ENCODE measurements around the gene FOS. TPM values are rescaled to one million over a fixed set of nuclear protein-coding genes. Genes with fewer than 3 reads are reported as not detected.

Gene FOS
- total and polyA plus RNA-seq, 2 of the 8 experiments (the other 6 are each of a cell fraction or from before 2014, with no cell fraction given) = 50.2 to 51.8 TPM

DNA sequence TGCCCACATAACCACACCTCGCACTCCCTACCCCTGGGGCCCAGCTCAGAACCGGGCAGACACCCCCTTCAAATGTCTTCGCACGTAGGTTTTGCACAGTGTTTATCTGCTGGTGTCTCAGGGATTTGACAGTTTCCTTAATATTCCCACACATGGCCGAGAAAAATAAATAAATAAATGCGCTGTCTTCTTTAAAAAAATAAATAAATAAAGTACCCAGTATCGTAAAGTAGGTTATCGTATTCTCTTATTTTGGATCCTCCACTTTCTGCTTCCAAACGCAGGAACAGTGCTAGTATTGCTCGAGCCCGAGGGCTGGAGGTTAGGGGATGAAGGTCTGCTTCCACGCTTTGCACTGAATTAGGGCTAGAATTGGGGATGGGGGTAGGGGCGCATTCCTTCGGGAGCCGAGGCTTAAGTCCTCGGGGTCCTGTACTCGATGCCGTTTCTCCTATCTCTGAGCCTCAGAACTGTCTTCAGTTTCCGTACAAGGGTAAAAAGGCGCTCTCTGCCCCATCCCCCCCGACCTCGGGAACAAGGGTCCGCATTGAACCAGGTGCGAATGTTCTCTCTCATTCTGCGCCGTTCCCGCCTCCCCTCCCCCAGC, 710 bp upstream of the FOS start:
- Histone ChIP-seq H3K36me3 (ENCODE audit: control insufficient read depth in 2 of 4, insufficient read depth in 4 of 4, low read length in 3 of 4) (peaks cover 9 to 14% (median 10%) of the 10 kb centered on the region in 4 experiments; a peak in 7 of 8 replicates), H2BK120ac (replicated peaks; ENCODE audit: low read depth, low read length) (no peak overlapping the region), H3K4me3 (ENCODE audit: extremely low read depth in 1 of 4, insufficient read depth in 2 of 4, low read depth in 3 of 4, low read length in 4 of 4) (peak overlapping the region; percentile 49 to 78 (median 64)), H3K14ac (ENCODE audit: insufficient read length) (no peak overlapping the region), H3K27me3 (replicated peaks in 1 of 4; ENCODE audit: control insufficient read depth in 3 of 4, extremely low read depth in 1 of 4, insufficient read depth in 3 of 4, low read length in 3 of 4) (peaks cover 0 to 26% (median 10%) of the 10 kb centered on the region in 4 experiments; a peak in 5 of 7 replicates), H4K5ac (ENCODE audit: insufficient read length, low read depth, low read length) (no peak overlapping the region), H3K4me2 (ENCODE audit: insufficient read depth in 1 of 2, low read depth in 2 of 2, low read length in 2 of 2) (peak overlapping the region; percentile 92), H3K23me2 (ENCODE audit: low read depth, low read length) (peaks cover 24% of the 10 kb centered on the region; the same call in 1 of the 2 replicates), H3K23ac (ENCODE audit: insufficient read length) (no peak overlapping the region), H2BK5ac (ENCODE audit: low read depth, low read length) (peak overlapping the region; percentile 98), H3K4ac (replicated peaks; ENCODE audit: insufficient read length, low read depth, low read length) (no peak overlapping the region), H4K8ac (ENCODE audit: extremely low read depth, insufficient read depth, low read length) (peak overlapping the region; percentile 92; the same call in 1 of the 2 replicates), H3K79me2 (ENCODE audit: control insufficient read depth in 1 of 2, insufficient read depth in 2 of 2, low read length in 2 of 2) (peaks cover 0 to 12% of the 10 kb centered on the region in 2 experiments; a peak in 2 of 4 replicates), H2AFZ (ENCODE audit: low read length) (peak overlapping the region; percentile 78; the same call in 1 of the 2 replicates), H3K9ac (replicated peaks in 1 of 4; ENCODE audit: extremely low read depth in 1 of 4, low read depth in 3 of 4, low read length in 3 of 4) (peak overlapping the region; percentile 64 to 86 (median 81)), H2BK20ac (ENCODE audit: low read length) (peak overlapping the region; percentile 61; the same call in 1 of the 2 replicates), H3K18ac (ENCODE audit: extremely low read depth, low read length) (peak overlapping the region; percentile 38; the same call in 1 of the 2 replicates), H3K79me1 (ENCODE audit: low read depth, low read length) (no peaks in the 10 kb centered on the region), H2AK5ac (ENCODE audit: low read depth, low read length) (peak overlapping the region; percentile 68; the same call in 1 of the 2 replicates), H3K4me1 (replicated peaks in 1 of 4; ENCODE audit: control insufficient read depth in 3 of 4, insufficient read depth in 4 of 4, low read length in 3 of 4) (peaks cover 4 to 11% (median 10%) of the 10 kb centered on the region in 4 experiments), H2BK12ac (ENCODE audit: low read depth, low read length) (peak overlapping the region; percentile 100), H3K56ac (replicated peaks; ENCODE audit: insufficient read length, low read depth, low read length) (no peak overlapping the region), H3K27ac (ENCODE audit: low read depth, low read length) (peak overlapping the region; percentile 82), H4K91ac (replicated peaks; ENCODE audit: insufficient read length, low read length) (no peak overlapping the region), H3K9me3 (ENCODE audit: insufficient read depth in 2 of 2, low read depth in 1 of 2, low read length in 1 of 2) (no peaks in the 10 kb centered on the region), H4K20me1 (replicated peaks in 1 of 2; ENCODE audit: control insufficient read depth in 1 of 2, insufficient read depth in 2 of 2, low read length in 2 of 2) (peaks cover 4 to 7% of the 10 kb centered on the region in 2 experiments), H2BK15ac (ENCODE audit: low read length) (peak overlapping the region; percentile 72; the same call in 1 of the 2 replicates)
- FAIRE-seq (no peak), DNase-seq (ENCODE audit: low read depth in 1 of 2, low spot score in 2 of 2) (no peak)
- ChIA-PET POLR2A (ENCODE audit: partially characterized antibody) (interaction anchor here (0.7 to 14.8 kb wide), 32 partner anchors 9 to 392 kb away, joined by 3 to 351 read pairs (median 5); partner anchors contain the start of genes NEK9 and ZC2HC1C), CTCF (ENCODE audit: partially characterized antibody) (interaction anchor here (1.5 to 2.0 kb wide), 3 partner anchors 17 to 20 kb away, joined by 3 to 10 read pairs (median 7); no protein-coding TSS in a partner anchor)
- WGBS, 2 experiments (ENCODE audit: extremely low coverage in 1 of 2, insufficient coverage in 1 of 2, insufficient read length in 1 of 2, insufficient replicate concordance in 2 of 2, low coverage in 1 of 2, low lambda C conversion rate in 2 of 2, missing lambda C conversion rate in 1 of 2) = 3% methylated on average over 22 of the region's 27 CpGs; no CpG with 5 or more reads in 1 of the 2 experiments
- TF ChIP-seq GABPA (IDR thresholded peaks at IDR 0.05; ENCODE audit: borderline replicate concordance, insufficient read depth, low read length) (no peak), ASH2L (IDR thresholded peaks at IDR 0.05; ENCODE audit: low read length) (peak; percentile 47), SP1 (IDR thresholded peaks at IDR 0.05; ENCODE audit: low read depth, low read length) (no peak; the same call in 1 of the 2 replicates), KDM1A (IDR thresholded peaks at IDR 0.05; ENCODE audit: borderline replicate concordance, low read length) (no peak), PHF8 (conservative IDR thresholded peaks at IDR 0.05; ENCODE audit: low read depth, low read length) (peak; percentile 31; the same call in 1 of the 2 replicates), MAFK (IDR thresholded peaks at IDR 0.05; ENCODE audit: low read depth, low read length) (no peak), POLR2A (IDR thresholded peaks at IDR 0.05; ENCODE audit: control extremely low read depth in 1 of 2, low read depth in 2 of 2, low read length in 2 of 2) (peak in 1 of 2 experiments; percentile 35; a peak in 1 of 3 replicates), BACH1 (IDR thresholded peaks at IDR 0.05; ENCODE audit: low read length) (no peak), CHD2 (IDR thresholded peaks at IDR 0.05; ENCODE audit: low read length) (no peak; the same call in 1 of the 2 replicates), NANOG (IDR thresholded peaks at IDR 0.05; ENCODE audit: insufficient read depth, low read depth, low read length, poor library complexity, severe bottlenecking) (no peak), JUND (IDR thresholded peaks at IDR 0.05; ENCODE audit: low read length) (no peak), RXRA (IDR thresholded peaks at IDR 0.05; ENCODE audit: insufficient read depth, low read depth, low read length) (no peak)
